Inflammatory macrophage (primary cell): ENCODE measurements around the gene APBA1.
A peak's percentile ranks its signal among the peaks of the same experiment; 100 is the strongest.

Experiments used
- DNase-seq, 2 donors: peaks; one replicate each; pipeline ENCODE4 v3.0.0-alpha.2; 2020 to 2022

APBA1 gene

DNA sequence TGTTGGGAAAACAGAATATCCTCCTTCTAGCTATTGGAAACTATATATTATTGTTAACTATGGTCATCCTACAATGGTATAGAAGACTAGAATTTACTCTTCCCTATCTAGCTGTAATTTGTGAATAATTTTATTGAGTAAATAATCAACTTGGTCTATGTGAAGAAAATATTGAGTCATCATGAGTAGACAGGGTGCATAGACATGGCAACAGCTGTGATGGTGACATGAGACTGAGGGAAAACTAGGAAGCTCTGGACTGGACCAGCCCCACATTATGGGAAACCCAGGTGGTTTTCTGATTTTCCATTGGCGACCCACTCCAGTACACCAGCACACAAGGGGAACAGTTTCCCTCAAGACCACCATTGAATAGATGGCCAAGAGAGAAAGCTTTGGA lies 95.0 kb downstream of the APBA1 start:
- no peak for DNase-seq

DNA sequence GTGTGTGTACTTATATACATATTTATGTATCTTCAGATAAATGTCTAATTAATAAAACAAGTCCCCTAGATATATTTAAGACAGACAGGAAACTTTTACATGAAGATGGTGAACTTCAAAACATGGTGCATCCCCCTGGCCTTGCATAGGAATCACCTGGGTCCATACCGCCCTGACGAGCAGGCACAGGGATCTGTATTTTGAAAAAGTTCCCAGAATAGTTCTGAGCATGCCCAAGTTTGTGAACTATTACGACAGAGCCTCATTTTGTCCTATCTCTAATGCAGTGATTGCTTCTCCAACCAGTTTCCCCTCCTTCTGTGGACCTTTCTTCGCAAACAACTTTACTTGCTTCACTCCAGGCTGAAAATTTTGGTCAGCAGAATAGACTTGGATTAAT lies 98.1 kb downstream of the APBA1 start:
- no peak for DNase-seq

GRCh38 chr9:69573651-69574050 lies 98.5 kb downstream of the APBA1 start:
- DNase-seq: no peak

GRCh38 chr9:69572611-69573010 lies 99.6 kb downstream of the APBA1 start:
- no peak for DNase-seq

DNA sequence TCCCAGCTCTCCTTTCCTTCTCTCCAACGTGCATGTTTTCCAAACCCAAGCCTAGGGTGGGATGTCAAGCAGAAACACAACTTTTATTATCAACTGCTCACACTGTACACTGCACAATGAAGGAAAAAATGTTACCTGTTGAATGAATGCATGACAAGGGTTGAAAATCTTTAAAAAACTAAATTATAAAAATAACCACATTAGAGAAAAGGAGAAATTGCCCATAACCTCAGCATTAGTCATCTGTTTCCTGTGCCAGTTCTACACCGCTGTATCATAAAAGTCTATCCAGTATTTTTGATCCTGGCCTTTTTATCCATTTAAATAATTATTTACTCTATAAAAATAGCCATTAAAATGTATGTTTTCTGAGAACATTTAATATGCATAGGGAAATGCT lies 101.1 kb downstream of the APBA1 start:
- no peak for DNase-seq

DNA sequence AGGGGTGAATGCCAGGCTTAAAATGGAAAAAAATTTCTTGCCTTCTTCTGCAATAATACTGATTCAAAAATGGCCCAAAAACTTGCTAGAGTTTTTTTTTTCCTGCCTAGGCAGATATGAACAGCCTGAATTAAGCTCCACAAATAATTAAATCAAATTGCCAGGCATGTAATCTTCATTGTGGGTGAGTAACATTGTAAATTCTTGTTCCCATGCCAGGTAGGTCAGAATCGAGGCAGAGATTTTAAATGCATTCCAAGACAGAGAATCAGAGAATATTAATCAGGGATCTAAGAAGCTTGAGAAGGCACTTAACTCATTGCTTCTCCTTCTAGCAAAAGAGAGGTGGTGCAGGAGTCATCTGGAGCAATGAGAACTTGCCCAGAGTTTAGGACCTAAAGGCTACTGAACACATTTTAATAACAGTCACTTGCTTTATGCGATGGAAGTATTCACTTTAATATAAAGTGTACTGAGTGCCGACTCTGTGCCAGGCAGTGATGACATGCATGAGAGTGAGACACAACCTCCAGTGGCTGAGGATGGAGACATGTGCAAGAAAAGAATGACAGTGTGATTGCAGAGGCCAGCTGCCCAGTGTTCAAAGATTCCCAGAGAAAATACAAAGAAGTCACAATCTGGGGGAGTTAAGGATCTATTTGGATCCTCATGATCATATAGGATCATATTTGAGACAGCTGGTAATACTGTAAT lies 102.3 kb downstream of the APBA1 start:
- no peak for DNase-seq

DNA sequence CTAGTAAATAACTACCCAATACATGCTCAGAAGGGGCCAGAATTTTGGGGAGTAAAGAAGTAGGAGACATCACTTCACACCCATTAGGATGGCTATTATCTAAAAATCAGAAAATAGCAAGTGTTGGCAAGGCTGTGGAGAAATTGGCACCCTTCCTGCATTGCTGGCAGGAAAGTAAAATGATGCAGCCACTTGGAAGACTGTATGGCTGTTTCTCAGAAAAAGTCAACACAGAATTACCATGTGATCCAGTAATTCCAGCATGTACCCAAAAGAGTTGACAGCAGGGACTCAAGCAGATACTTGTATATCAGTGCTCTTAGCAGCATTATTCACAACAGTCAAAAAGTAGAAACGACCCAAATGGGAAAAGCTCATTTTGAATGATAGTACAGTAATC lies 107.6 kb downstream of the APBA1 start:
- no peak for DNase-seq

GRCh38 chr9:69559126-69559525 lies 113.0 kb downstream of the APBA1 start:
- DNase-seq: no peak

GRCh38 chr9:69556707-69557106 lies 115.5 kb downstream of the APBA1 start:
- no peak for DNase-seq

- DNase-seq: no peak
These were observed 116.4 kb downstream of the APBA1 start for GRCh38 chr9:69555802-69556201.

DNA sequence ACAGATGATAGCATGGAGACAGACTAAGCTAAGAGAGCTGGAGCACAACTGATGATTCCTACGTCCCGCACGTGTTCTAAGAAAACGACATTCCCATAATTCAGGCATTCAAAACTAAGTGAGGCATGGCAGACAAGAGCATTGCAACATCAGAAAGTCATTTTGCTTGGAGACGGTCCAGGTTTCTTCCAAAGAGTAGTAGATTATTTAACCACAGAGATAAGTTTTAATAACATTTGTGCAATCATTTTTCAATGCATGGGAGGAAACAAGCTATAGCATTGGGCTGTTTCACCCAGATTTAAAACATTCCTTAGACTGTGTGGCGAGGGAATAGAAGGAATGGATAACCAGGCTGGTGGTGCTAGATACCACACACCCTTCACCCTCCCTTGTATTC lies 117.2 kb downstream of the APBA1 start:
- DNase-seq: no peak

- peak; percentile 22 to 34 for DNase-seq
These were observed 122.6 kb downstream of the APBA1 start for GRCh38 chr9:69549310-69550202.

DNA sequence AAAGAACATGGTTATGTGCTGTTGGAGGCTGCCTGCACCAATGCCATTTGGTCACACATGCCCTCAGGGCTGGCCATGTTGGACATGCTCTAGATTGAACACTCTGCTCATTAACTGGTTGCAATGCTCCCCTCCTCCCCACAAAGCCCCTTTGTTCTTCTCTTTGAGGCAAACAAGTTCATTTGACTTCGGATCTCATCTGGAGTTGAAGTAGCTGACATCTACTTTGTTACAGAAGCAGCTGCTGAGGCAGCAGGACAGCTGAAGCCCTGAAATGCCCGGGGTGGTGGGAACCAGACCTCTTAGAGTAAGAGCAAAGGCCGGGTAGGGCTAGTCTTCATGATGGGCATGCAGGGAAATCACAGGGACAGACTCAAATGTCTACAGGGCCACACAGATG lies 123.5 kb downstream of the APBA1 start:
- no peak for DNase-seq

DNA sequence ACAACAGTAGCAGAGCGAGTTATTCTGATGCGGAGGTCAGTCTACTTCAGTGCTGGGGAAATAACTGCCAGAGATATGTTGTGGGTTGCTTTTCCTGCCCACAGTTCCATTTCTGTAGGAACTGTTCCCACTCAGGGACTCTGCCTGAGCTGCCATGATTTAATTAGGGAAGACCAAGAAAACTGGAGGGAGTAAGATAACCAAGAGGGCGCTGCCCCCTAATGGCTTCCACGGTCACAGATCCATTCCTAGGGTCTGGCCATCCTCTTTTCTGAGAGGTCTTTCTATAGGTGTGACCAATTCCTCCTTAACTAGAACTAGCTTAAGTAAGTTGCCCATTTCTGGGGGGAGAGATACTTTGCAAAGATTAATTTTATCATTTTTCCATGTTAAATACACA lies 125.9 kb downstream of the APBA1 start:
- DNase-seq: peak in 1 of 2 donors; percentile 2

DNA sequence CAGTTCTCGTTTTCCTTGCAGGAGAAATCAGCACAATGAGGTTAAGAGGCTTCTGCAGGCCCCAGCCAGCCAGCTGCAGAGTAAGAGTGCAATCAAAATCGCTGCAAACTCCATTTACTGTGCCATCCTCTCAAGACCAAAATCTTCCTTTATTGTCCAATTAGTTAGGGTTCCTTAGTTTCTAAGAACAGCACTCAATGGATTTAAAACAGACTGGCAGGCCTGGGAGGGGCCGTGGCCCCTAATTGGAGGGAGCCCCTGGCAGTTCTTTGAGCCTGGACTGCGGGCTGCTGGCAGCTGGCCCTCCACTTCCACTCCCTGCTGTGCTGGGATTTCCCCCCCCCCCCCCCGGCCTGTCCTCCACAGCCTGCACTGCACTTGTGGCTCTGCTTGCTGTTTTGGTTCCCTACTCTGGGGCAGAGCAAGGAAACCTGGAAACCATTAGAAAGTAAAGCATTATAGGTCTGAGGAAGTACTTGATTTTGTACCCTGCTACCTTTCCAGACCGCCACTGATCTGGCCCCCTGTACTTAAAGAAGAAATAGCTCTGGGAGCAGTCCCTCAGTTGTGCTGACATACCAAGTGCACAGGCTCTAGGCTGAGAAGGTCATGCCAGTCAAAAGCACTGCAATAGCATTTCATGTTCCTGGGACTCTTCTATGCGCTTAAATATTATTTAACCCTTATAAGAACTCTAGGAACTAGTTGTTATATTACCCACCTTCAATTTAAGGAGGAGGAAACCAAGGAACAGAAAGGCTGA lies 129.0 kb downstream of the APBA1 start:
- DNase-seq: no peak

GRCh38 chr9:69542058-69542457 lies 130.1 kb downstream of the APBA1 start:
- DNase-seq: no peak

- no peak for DNase-seq
These were observed 136.3 kb downstream of the APBA1 start for GRCh38 chr9:69535911-69536310.

DNA sequence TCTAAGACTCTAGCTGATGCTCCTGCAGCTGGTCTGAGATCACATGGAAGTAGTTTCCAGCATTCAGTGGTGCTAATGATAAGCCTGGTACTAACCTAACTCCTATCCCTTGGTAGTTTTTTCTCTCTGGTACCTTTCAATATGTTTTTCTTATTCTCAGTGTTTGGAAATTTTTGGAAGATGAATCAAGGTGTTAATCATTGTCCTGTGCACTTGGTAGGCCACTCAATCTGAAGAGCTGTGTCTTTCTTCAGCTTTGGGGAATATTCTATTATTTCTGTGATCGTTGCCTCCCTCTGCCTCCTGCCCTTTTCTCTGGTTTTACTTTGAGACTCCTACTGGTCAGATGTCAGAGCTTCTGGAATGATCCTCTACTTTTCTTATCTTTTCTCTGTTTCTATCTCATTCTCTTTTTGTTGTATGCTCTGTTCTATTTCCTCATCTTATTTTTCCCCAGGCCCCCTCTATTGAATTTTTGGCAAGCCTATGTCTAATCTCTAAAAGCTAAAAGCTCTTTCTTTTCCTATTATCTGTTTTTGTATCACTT lies 136.8 kb downstream of the APBA1 start:
- DNase-seq: no peak

DNA sequence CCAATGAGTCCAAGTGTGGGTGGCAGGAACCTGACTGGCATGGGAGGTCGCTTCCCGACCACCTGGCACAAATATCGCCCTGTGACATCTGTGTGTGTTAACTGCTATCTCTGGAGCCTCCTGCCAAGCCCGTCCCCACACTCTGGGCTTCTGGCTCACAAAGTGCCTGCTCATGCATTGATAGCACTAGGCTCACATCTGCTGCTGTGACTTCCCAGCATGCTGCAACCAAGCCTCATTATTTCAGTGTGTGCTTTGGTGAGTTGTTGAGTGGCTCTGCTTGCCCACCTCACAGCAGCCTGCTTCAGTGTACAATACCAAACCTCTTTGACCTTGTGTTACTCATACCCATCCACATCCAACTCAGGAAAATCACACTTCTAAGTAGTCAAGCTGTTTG lies 139.8 kb downstream of the APBA1 start:
- no peak for DNase-seq

GRCh38 chr9:69527454-69527853 lies 144.7 kb downstream of the APBA1 start:
- DNase-seq: no peak

DNA sequence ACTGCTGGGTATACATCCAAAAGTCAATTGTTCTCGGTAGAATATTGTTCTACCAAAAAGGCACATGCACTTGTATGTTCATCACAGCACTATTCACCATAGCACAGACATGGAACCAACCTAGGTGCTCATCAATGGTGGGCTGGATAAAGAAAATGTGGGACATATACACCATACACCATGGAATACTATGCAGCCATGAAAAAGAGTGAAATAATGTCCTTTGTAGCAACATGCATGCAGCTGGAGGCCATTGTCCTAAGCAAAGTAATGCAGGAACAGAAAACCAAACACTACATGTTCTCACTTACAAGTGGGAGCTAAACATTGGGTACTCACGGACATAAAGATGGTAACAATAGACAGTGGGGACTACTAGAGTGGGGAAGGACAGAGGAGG lies 145.5 kb downstream of the APBA1 start:
- DNase-seq: no peak

GRCh38 chr9:69519470-69520240 lies 152.5 kb downstream of the APBA1 start:
- DNase-seq: no peak
